Caco-2 (cell line): ENCODE measurements around the gene NSUN2. TPM values are rescaled to one million over a fixed set of nuclear protein-coding genes. Genes with fewer than 3 reads are reported as not detected.

ENCODE experiments used
- BruUV-seq: library from RNA; stranded (reverse); fragments of 400-500 nt; replicated peaks from 2 replicates; lab custom pipeline; 2021; lab: Mats Ljungman, UMichigan
- CTCF ChIA-PET: fragments of 300-600 bp; sonication (Branson Sonifier 250); formaldehyde crosslinking; loops from one replicate; lab custom pipeline; 2022; ENCODE audit warnings: antibody characterized with exemption; lab: Charles Lee
- POLR2A ChIA-PET: fragments of 300-600 bp; sonication (Branson Sonifier 250); formaldehyde crosslinking; loops from one replicate; lab custom pipeline; 2022; ENCODE audit warnings: antibody characterized with exemption; lab: Charles Lee
- DNase-seq, 2 experiments: peaks; one replicate each; pipeline versions ENCODE4 v3.0.0 to v3.0.0-alpha.2; 2020 to 2022
- H3K27me3 ChIP-seq: replicated peaks from 2 replicates; pipeline ENCODE4 v1.6.0; 2011; ENCODE audit warnings: low read length; ENCODE audit not compliant: control insufficient read depth, insufficient read depth
- H3K36me3 ChIP-seq: 2 replicates; pipeline ENCODE4 v1.5.1; 2011; ENCODE audit warnings: low read length; ENCODE audit not compliant: control insufficient read depth, insufficient read depth
- H3K4me1 ChIP-seq: fragments of 250-450 bp; sonication (Bioruptor Pico); 2 replicates; pipeline ENCODE4 v1.5.1; 2020; ENCODE audit warnings: mild to moderate bottlenecking
- H3K4me3 ChIP-seq: 2 replicates; pipeline ENCODE4 v1.5.1; 2011; ENCODE audit warnings: low read depth, mild to moderate bottlenecking, control low read depth, low read length
- H3K9me3 ChIP-seq: fragments of 250-450 bp; sonication (Bioruptor Pico); 2 replicates; pipeline ENCODE4 v1.5.1; 2020; ENCODE audit warnings: mild to moderate bottlenecking, moderate library complexity
- H3K27ac Mint-ChIP-seq: one replicate; pipeline ENCODE4 v1.8.0; 2022; ENCODE audit warnings: mixed read lengths; ENCODE audit not compliant: unreplicated experiment
- H3K27me3 Mint-ChIP-seq: one replicate; pipeline ENCODE4 v1.8.0; 2022; ENCODE audit warnings: mixed read lengths; ENCODE audit not compliant: insufficient read depth, unreplicated experiment
- H3K36me3 Mint-ChIP-seq: one replicate; pipeline ENCODE4 v1.8.0; 2022; ENCODE audit warnings: mild to moderate bottlenecking, mixed read lengths; ENCODE audit not compliant: insufficient read depth, unreplicated experiment
- H3K4me1 Mint-ChIP-seq: one replicate; pipeline ENCODE4 v1.8.0; 2022; ENCODE audit warnings: low read depth, mixed read lengths; ENCODE audit not compliant: unreplicated experiment
- H3K4me3 Mint-ChIP-seq: one replicate; pipeline ENCODE4 v1.8.0; 2022; ENCODE audit warnings: mild to moderate bottlenecking, moderate library complexity, mixed read lengths; ENCODE audit not compliant: unreplicated experiment
- H3K9me3 Mint-ChIP-seq: one replicate; pipeline ENCODE4 v1.8.0; 2022; ENCODE audit warnings: mixed read lengths; ENCODE audit not compliant: unreplicated experiment
- intact Hi-C: fragments of 100-400 bp; cut with micrococcal nuclease; formaldehyde crosslinking; loops from one replicate; pipeline ENCODE4 v1.10.0; 2022; ENCODE audit not compliant: unreplicated experiment
- total RNA-seq: library from RNA; stranded (reverse); gene quantifications from 2 replicates; pipeline ENCODE4 v1.2.3, GENCODE V29; 2022
- TF ChIP-seq, protein P1 (sequence below), 2 experiments: fragments of 200-600 bp in 1 of 2; IDR thresholded peaks; 1 replicate in 1 of 2; 2 replicates in 1 of 2; pipeline versions ENCODE4 v1.5.1 to v1.8.0; 2011 to 2022; ENCODE audit warnings: antibody characterized with exemption in 1 of 2, control low read depth in 1 of 2, inconsistent platforms in 1 of 2, low read depth in 1 of 2, low read length in 1 of 2, mild to moderate bottlenecking in 1 of 2, moderate library complexity in 1 of 2; ENCODE audit not compliant: insufficient read depth in 1 of 2, severe bottlenecking in 1 of 2, unreplicated experiment in 1 of 2

NSUN2 gene
- total RNA-seq, 1 experiment from 2014 or later = 93.8 TPM

GRCh38 chr5:6583049-6583880 lies 49.6 kb downstream of the NSUN2 start:
- BruUV-seq = no TSS peak
- Histone ChIP-seq H3K36me3 (no peaks in the 10 kb centered on the region), H3K27me3 (no peaks in the 10 kb centered on the region), H3K4me1 (no peaks in the 10 kb centered on the region), H3K4me3 (peak overlapping the region; percentile 35), H3K9me3 (no peaks in the 10 kb centered on the region)
- no peaks in the 10 kb centered on the region for H3K9me3 Mint-ChIP-seq
- peak overlapping the region; percentile 40 for H3K4me3 Mint-ChIP-seq
- no peaks in the 10 kb centered on the region for H3K36me3 Mint-ChIP-seq
- DNase-seq = peak in 1 of 2 experiments; percentile 59
- TF ChIP-seq, protein P1, sequence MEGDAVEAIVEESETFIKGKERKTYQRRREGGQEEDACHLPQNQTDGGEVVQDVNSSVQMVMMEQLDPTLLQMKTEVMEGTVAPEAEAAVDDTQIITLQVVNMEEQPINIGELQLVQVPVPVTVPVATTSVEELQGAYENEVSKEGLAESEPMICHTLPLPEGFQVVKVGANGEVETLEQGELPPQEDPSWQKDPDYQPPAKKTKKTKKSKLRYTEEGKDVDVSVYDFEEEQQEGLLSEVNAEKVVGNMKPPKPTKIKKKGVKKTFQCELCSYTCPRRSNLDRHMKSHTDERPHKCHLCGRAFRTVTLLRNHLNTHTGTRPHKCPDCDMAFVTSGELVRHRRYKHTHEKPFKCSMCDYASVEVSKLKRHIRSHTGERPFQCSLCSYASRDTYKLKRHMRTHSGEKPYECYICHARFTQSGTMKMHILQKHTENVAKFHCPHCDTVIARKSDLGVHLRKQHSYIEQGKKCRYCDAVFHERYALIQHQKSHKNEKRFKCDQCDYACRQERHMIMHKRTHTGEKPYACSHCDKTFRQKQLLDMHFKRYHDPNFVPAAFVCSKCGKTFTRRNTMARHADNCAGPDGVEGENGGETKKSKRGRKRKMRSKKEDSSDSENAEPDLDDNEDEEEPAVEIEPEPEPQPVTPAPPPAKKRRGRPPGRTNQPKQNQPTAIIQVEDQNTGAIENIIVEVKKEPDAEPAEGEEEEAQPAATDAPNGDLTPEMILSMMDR (IDR thresholded peaks at IDR 0.05; ENCODE audit: insufficient read depth in 1 of 2, low read depth in 1 of 2, low read length in 1 of 2, severe bottlenecking in 1 of 2, unreplicated experiment in 1 of 2) = peak; percentile 25 to 40
- no peaks in the 10 kb centered on the region for H3K4me1 Mint-ChIP-seq
- ChIA-PET CTCF (no interaction called here), POLR2A (no interaction called here)
- H3K27me3 Mint-ChIP-seq = peaks cover 25% of the 10 kb centered on the region
- no peak overlapping the region for H3K27ac Mint-ChIP-seq
- intact Hi-C loops = no loop called here

- POLR2A ChIA-PET = no interaction called here
- no peaks in the 10 kb centered on the region for H3K36me3 Mint-ChIP-seq
- no peaks in the 10 kb centered on the region for H3K9me3 ChIP-seq
- no peaks in the 10 kb centered on the region for H3K4me1 ChIP-seq
- no peak overlapping the region for H3K4me3 Mint-ChIP-seq
- no peaks in the 10 kb centered on the region for H3K27me3 ChIP-seq
- no peak overlapping the region for H3K27ac Mint-ChIP-seq
- H3K27me3 Mint-ChIP-seq = peaks cover 25% of the 10 kb centered on the region
- TF ChIP-seq, protein P1 (IDR thresholded peaks at IDR 0.05; ENCODE audit: insufficient read depth in 1 of 2, low read depth in 1 of 2, low read length in 1 of 2, severe bottlenecking in 1 of 2, unreplicated experiment in 1 of 2) = no peak
- CTCF ChIA-PET = no interaction called here
- BruUV-seq = no TSS peak
- H3K9me3 Mint-ChIP-seq = no peaks in the 10 kb centered on the region
- peak overlapping the region; percentile 24 for H3K4me3 ChIP-seq
- intact Hi-C loops = no loop called here
- H3K36me3 ChIP-seq = no peaks in the 10 kb centered on the region
- DNase-seq = peak in 1 of 2 experiments; percentile 9
- H3K4me1 Mint-ChIP-seq = no peaks in the 10 kb centered on the region
Measured at GRCh38 chr5:6582507-6583048, 50.3 kb downstream of the NSUN2 start.

DNA sequence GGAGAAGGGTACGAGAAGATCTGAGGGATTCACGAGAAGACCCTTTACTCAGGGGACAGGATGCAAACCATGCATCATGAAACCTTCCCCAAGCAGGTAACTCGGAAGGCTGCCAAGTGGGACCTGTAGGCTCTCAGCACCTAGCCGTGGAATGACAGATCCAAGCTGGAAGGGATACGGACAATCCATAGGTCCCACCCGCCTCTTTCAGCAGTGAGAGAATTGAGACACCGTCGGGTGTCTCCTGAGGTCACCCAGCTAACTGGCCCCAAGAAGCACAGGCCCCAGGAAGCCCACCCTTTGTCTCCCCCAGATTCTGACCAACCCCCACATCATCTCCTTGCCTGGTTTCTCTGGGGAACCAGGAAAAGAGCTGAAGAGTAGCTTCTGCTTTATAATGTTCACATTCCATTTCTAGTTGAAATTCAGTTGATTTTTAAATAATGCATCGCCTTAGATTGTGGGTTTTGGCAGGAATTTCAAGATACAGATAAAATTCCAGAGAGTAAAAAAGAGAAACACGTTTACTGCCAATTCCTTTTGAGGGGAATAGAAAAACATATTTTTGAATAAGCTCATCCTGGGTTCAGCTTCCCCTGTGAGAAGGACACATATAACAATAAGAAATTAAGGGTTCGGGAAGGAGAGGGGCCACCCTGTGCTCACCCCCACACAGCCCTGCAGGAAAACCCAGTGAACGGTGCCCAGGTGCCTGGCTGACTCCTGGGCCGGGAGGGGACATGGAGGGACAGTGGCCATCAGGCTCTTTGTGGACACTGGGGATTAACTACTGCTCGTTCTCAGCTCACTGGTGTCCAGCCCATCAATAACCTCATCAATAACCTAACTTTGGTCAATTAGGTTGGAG lies 51.1 kb downstream of the NSUN2 start:
- TF ChIP-seq, protein P1 (IDR thresholded peaks at IDR 0.05; ENCODE audit: insufficient read depth in 1 of 2, low read depth in 1 of 2, low read length in 1 of 2, severe bottlenecking in 1 of 2, unreplicated experiment in 1 of 2) = no peak
- no peak overlapping the region for H3K4me3 Mint-ChIP-seq
- POLR2A ChIA-PET = no interaction called here
- H3K36me3 Mint-ChIP-seq = no peaks in the 10 kb centered on the region
- H3K4me1 Mint-ChIP-seq = no peaks in the 10 kb centered on the region
- no peaks in the 10 kb centered on the region for H3K27me3 ChIP-seq
- CTCF ChIA-PET = no interaction called here
- no TSS peak for BruUV-seq
- DNase-seq = no peak
- intact Hi-C loops = no loop called here
- no peak overlapping the region for H3K27ac Mint-ChIP-seq
- no peaks in the 10 kb centered on the region for H3K36me3 ChIP-seq
- H3K4me1 ChIP-seq = no peaks in the 10 kb centered on the region
- H3K27me3 Mint-ChIP-seq = peaks cover 25% of the 10 kb centered on the region
- H3K9me3 Mint-ChIP-seq = no peaks in the 10 kb centered on the region
- H3K4me3 ChIP-seq = no peak overlapping the region
- no peaks in the 10 kb centered on the region for H3K9me3 ChIP-seq
